Glutamatergic neuron (in vitro differentiated cells): Measurements from ENCODE around the gene RPP21. TPM values are rescaled to one million over a fixed set of nuclear protein-coding genes. Genes with fewer than 3 reads are reported as not detected.

ENCODE experiments used
- DNase-seq: peaks from one replicate; pipeline ENCODE4 v3.0.0; 2022
- H3K27ac Mint-ChIP-seq: one replicate; pipeline ENCODE4 v1.8.0; 2020; ENCODE audit warnings: mild to moderate bottlenecking, mixed read lengths, inconsistent platforms; ENCODE audit not compliant: unreplicated experiment
- H3K27me3 Mint-ChIP-seq: one replicate; pipeline ENCODE4 v1.8.0; 2020; ENCODE audit warnings: mild to moderate bottlenecking, moderate library complexity, mixed read lengths, inconsistent platforms; ENCODE audit not compliant: unreplicated experiment
- H3K36me3 Mint-ChIP-seq: one replicate; pipeline ENCODE4 v1.8.0; 2020; ENCODE audit warnings: mild to moderate bottlenecking, mixed read lengths, inconsistent platforms; ENCODE audit not compliant: unreplicated experiment
- H3K4me1 Mint-ChIP-seq: one replicate; pipeline ENCODE4 v1.8.0; 2020; ENCODE audit warnings: mild to moderate bottlenecking, low read depth, mixed read lengths, inconsistent platforms; ENCODE audit not compliant: unreplicated experiment
- H3K4me3 Mint-ChIP-seq: one replicate; pipeline ENCODE4 v1.8.0; 2020; ENCODE audit warnings: mild to moderate bottlenecking, mixed read lengths, inconsistent platforms; ENCODE audit not compliant: unreplicated experiment
- H3K9me3 Mint-ChIP-seq: one replicate; pipeline ENCODE4 v1.8.0; 2020; ENCODE audit warnings: mild to moderate bottlenecking, moderate library complexity, mixed read lengths, inconsistent platforms; ENCODE audit not compliant: unreplicated experiment
- CTCF ChIP-seq: fragments of 200-600 bp; sonication (generic); IDR thresholded peaks from one replicate; pipeline ENCODE4 v1.5.0; 2021; ENCODE audit not compliant: partially characterized antibody, unreplicated experiment
- total RNA-seq: library from RNA; stranded (reverse); fragmentation: NEBNext Ultra II Directional; extraction: Animal tissue kit (Norgen Biotek cat#: 25700); gene quantifications from one replicate; pipeline ENCODE4 v1.2.1, GENCODE V29; 2021; ENCODE audit not compliant: unreplicated experiment

Gene RPP21
- total RNA-seq, 1 donor from 2014 or later = 36.7 TPM

GRCh38 chr6:30312266-30312665 is 32.7 kb upstream of the RPP21 start:
- TF ChIP-seq CTCF = no peak
- no peaks in the 10 kb centered on the region for H3K9me3 Mint-ChIP-seq
- no peak overlapping the region for H3K27ac Mint-ChIP-seq

GRCh38 chr6:30312676-30313321 is 32.2 kb upstream of the RPP21 start:
- Mint-ChIP-seq H3K27me3 (peaks cover 9% of the 10 kb centered on the region), H3K4me1 (peaks cover 5% of the 10 kb centered on the region), H3K9me3 (no peaks in the 10 kb centered on the region), H3K4me3 (no peak overlapping the region), H3K27ac (no peak overlapping the region), H3K36me3 (peaks cover 6% of the 10 kb centered on the region)
- no peak for TF ChIP-seq CTCF
- DNase-seq = no peak

More at GRCh38 chr6:30312266-30312665, 32.7 kb upstream of the RPP21 start:
- no peak for DNase-seq
- Mint-ChIP-seq H3K4me1 (peaks cover 5% of the 10 kb centered on the region), H3K27me3 (peaks cover 9% of the 10 kb centered on the region), H3K36me3 (peaks cover 6% of the 10 kb centered on the region), H3K4me3 (no peak overlapping the region)

GRCh38 chr6:30315156-30315555 is 29.8 kb upstream of the RPP21 start:
- Mint-ChIP-seq H3K4me1 (peaks cover 5% of the 10 kb centered on the region), H3K4me3 (no peak overlapping the region), H3K36me3 (no peaks in the 10 kb centered on the region), H3K27me3 (peaks cover 4% of the 10 kb centered on the region), H3K9me3 (no peaks in the 10 kb centered on the region), H3K27ac (no peak overlapping the region)
- no peak for TF ChIP-seq CTCF
- DNase-seq = no peak

GRCh38 chr6:30317913-30318589 is 26.9 kb upstream of the RPP21 start:
- no peak for TF ChIP-seq CTCF
- Mint-ChIP-seq H3K4me1 (peaks cover 5% of the 10 kb centered on the region), H3K27ac (no peak overlapping the region), H3K27me3 (no peaks in the 10 kb centered on the region), H3K9me3 (no peaks in the 10 kb centered on the region), H3K4me3 (no peak overlapping the region), H3K36me3 (no peaks in the 10 kb centered on the region)
- DNase-seq = no peak

- Mint-ChIP-seq H3K27ac (no peak overlapping the region), H3K4me1 (peaks cover 5% of the 10 kb centered on the region), H3K4me3 (no peak overlapping the region), H3K9me3 (no peaks in the 10 kb centered on the region), H3K27me3 (no peaks in the 10 kb centered on the region), H3K36me3 (no peaks in the 10 kb centered on the region)
- TF ChIP-seq CTCF = no peak
- no peak for DNase-seq
These were observed 25.7 kb upstream of the RPP21 start for GRCh38 chr6:30319146-30319835.
